Testis (tissue), 2 donors: Measurements from ENCODE around the gene FAM219B.

Source experiments
- POLR2A ChIP-seq: fragments of 450-650 bp; IDR thresholded peaks from one replicate; pipeline ENCODE4 v1.6.1; 2017; ENCODE audit warnings: antibody characterized with exemption, mild to moderate bottlenecking, moderate library complexity
- TF ChIP-seq, protein P1 (sequence below), 3 experiments: fragments of 450-650 bp in 2 of 3; fragments of 200-600 bp in 1 of 3; sonication (generic) in 1 of 3; IDR thresholded peaks; one replicate each; pipeline ENCODE4 v1.5.1; 2016 to 2019; ENCODE audit warnings: antibody characterized with exemption in 3 of 3, mild to moderate bottlenecking in 2 of 3, moderate library complexity in 1 of 3

DNA sequence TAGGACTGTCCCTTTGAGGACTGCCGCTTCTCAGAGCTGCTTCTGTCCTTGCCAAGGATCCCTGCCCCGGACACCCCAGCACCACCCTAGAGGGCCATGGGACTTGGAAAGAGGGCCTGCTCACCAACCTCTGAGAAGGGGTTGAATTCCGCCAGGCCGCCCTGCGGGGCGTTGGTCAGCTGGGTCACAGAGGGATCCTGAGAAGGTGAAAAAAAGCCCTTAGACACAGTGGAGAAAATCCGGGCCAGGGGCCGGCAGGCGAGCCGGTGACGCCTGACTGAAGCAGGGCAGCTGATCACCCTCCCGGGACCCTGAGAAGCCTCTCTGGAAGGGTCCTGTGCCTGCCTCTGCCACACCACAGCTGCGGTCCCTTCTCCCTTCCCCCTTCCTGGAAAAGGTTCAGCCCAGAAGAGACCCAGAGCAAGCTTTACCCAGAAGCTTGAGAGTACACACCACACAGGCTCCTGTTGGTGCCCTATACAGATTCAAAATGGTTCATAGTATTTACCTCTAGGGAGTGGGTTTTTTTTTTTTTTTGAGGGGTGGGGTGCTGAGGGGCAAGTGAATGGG, 52.1 kb downstream of the FAM219B start:
- TF ChIP-seq POLR2A, result no peak
- TF ChIP-seq, protein P1, sequence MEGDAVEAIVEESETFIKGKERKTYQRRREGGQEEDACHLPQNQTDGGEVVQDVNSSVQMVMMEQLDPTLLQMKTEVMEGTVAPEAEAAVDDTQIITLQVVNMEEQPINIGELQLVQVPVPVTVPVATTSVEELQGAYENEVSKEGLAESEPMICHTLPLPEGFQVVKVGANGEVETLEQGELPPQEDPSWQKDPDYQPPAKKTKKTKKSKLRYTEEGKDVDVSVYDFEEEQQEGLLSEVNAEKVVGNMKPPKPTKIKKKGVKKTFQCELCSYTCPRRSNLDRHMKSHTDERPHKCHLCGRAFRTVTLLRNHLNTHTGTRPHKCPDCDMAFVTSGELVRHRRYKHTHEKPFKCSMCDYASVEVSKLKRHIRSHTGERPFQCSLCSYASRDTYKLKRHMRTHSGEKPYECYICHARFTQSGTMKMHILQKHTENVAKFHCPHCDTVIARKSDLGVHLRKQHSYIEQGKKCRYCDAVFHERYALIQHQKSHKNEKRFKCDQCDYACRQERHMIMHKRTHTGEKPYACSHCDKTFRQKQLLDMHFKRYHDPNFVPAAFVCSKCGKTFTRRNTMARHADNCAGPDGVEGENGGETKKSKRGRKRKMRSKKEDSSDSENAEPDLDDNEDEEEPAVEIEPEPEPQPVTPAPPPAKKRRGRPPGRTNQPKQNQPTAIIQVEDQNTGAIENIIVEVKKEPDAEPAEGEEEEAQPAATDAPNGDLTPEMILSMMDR (IDR thresholded peaks at IDR 0.05), result no peak
